WTC11 (cell line): ENCODE results near the gene INSL3. TPM values are rescaled to one million over a fixed set of nuclear protein-coding genes. Genes with fewer than 3 reads are reported as not detected.

Experiments
- ATAC-seq: fragments of 200-7000 bp; cut with Tn5 transposase; 2 replicates; pipeline ENCODE4 v1.10.0; 2021; ENCODE audit warnings: mild to moderate bottlenecking, moderate library complexity
- CTCF ChIA-PET: fragments of 300-600 bp; sonication (Branson Sonifier 250); formaldehyde crosslinking; loops from one replicate; lab custom pipeline; 2021; ENCODE audit warnings: antibody characterized with exemption; lab: Charles Lee
- POLR2A ChIA-PET: fragments of 350-600 bp; sonication (Branson Sonifier 250); formaldehyde crosslinking; loops from one replicate; lab custom pipeline; 2021; ENCODE audit warnings: antibody characterized with exemption; lab: Charles Lee
- DNase-seq: peaks from one replicate; pipeline ENCODE4 v3.0.0; 2021; ENCODE audit warnings: low spot score
- H3K27ac Mint-ChIP-seq: 2 replicates; pipeline ENCODE4 v1.8.0; 2021; ENCODE audit warnings: mixed read lengths
- H3K27me3 Mint-ChIP-seq: 2 replicates; pipeline ENCODE4 v1.8.0; 2021; ENCODE audit warnings: low read depth, mild to moderate bottlenecking, moderate library complexity, mixed read lengths
- H3K36me3 Mint-ChIP-seq: 2 replicates; pipeline ENCODE4 v1.8.0; 2021; ENCODE audit warnings: mixed read lengths
- H3K4me1 Mint-ChIP-seq: 2 replicates; pipeline ENCODE4 v1.8.0; 2022; ENCODE audit warnings: mixed read lengths
- H3K4me3 Mint-ChIP-seq: 2 replicates; pipeline ENCODE4 v1.8.0; 2021; ENCODE audit warnings: mild to moderate bottlenecking, moderate library complexity, mixed read lengths
- H3K9me3 Mint-ChIP-seq: 2 replicates; pipeline ENCODE4 v1.8.0; 2021; ENCODE audit warnings: mixed read lengths
- ARID4B ChIP-seq: sonication (generic); formaldehyde crosslinking; IDR thresholded peaks from 2 replicates; pipeline ENCODE4 v1.8.0; 2023; ENCODE audit warnings: missing genetic modification reagents, mild to moderate bottlenecking, borderline replicate concordance
- HMGXB4 ChIP-seq: sonication (generic); formaldehyde crosslinking; IDR thresholded peaks from 2 replicates; pipeline ENCODE4 v1.8.1; 2023; ENCODE audit warnings: mild to moderate bottlenecking, moderate library complexity, missing genetic modification reagents
- PRRX2 ChIP-seq: fragments of 250-450 bp; sonication (Bioruptor Pico); IDR thresholded peaks from 2 replicates; pipeline ENCODE4 v1.8.0; 2021; ENCODE audit warnings: mild to moderate bottlenecking
- SMAD3 ChIP-seq: sonication (generic); formaldehyde crosslinking; IDR thresholded peaks from 2 replicates; pipeline ENCODE4 v1.8.0; 2022; ENCODE audit warnings: missing genetic modification reagents, mild to moderate bottlenecking, borderline replicate concordance
- SMAD4 ChIP-seq: sonication (generic); formaldehyde crosslinking; IDR thresholded peaks from 2 replicates; pipeline ENCODE4 v1.8.0; 2022; ENCODE audit warnings: mild to moderate bottlenecking, missing genetic modification reagents
- ZNF416 ChIP-seq: fragments of 250-450 bp; sonication (Bioruptor Pico); IDR thresholded peaks from 2 replicates; pipeline ENCODE4 v1.9.0; 2021; ENCODE audit warnings: mild to moderate bottlenecking, inconsistent platforms
- total RNA-seq: library from RNA; stranded (reverse); gene quantifications from 3 replicates; pipeline ENCODE4 v1.2.3, GENCODE V29; 2021
- TF ChIP-seq, protein P1 (sequence below): fragments of 250-450 bp; sonication (Bioruptor Pico); IDR thresholded peaks from 2 replicates; pipeline ENCODE4 v1.8.0; 2021; ENCODE audit warnings: mild to moderate bottlenecking
- TF ChIP-seq, protein P2 (sequence below): sonication (generic); formaldehyde crosslinking; IDR thresholded peaks from 2 replicates; pipeline ENCODE4 v1.8.1; 2023; ENCODE audit warnings: mild to moderate bottlenecking, missing genetic modification reagents
- TF ChIP-seq, protein P3 (sequence below): sonication (generic); formaldehyde crosslinking; IDR thresholded peaks from 2 replicates; pipeline ENCODE4 v1.8.1; 2022; ENCODE audit warnings: mild to moderate bottlenecking, missing genetic modification reagents, moderate library complexity, borderline replicate concordance
- TF ChIP-seq, protein P4 (sequence below): sonication (generic); formaldehyde crosslinking; IDR thresholded peaks from 2 replicates; pipeline ENCODE4 v1.8.1; 2023; ENCODE audit warnings: mild to moderate bottlenecking, missing genetic modification reagents

Gene INSL3
- total RNA-seq, 1 experiment from 2014 or later = 0.79 TPM

GRCh38 chr19:17863520-17864182 lies 42.3 kb upstream of the INSL3 start:
- ATAC-seq (no peak), DNase-seq (no peak)
- ChIA-PET CTCF (interaction anchor here (0.6 to 4.5 kb wide), 2 partner anchors 19 to 69 kb away, joined by 4 to 37 read pairs; partner anchors contain the start of gene CCDC124), POLR2A (interaction anchor here (0.7 kb wide), 1 partner anchor 27 kb away, joined by 3 read pairs; no protein-coding TSS in a partner anchor)
- TF ChIP-seq SMAD3 (CRISPR knock-in tag) = no peak
- TF ChIP-seq, protein P1, sequence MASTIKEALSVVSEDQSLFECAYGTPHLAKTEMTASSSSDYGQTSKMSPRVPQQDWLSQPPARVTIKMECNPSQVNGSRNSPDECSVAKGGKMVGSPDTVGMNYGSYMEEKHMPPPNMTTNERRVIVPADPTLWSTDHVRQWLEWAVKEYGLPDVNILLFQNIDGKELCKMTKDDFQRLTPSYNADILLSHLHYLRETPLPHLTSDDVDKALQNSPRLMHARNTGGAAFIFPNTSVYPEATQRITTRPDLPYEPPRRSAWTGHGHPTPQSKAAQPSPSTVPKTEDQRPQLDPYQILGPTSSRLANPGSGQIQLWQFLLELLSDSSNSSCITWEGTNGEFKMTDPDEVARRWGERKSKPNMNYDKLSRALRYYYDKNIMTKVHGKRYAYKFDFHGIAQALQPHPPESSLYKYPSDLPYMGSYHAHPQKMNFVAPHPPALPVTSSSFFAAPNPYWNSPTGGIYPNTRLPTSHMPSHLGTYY (CRISPR knock-in tag) = 0 out of 2 replicates have a peak, but pooled peaks have one; percentile 40
- Mint-ChIP-seq H3K27me3 (no peaks in the 10 kb centered on the region; the same call in 1 of the 2 replicates), H3K9me3 (no peaks in the 10 kb centered on the region), H3K27ac (peak overlapping the region; percentile 86), H3K4me1 (peaks cover 33% of the 10 kb centered on the region), H3K4me3 (peak overlapping the region; percentile 24), H3K36me3 (peaks cover 48% of the 10 kb centered on the region)

DNA sequence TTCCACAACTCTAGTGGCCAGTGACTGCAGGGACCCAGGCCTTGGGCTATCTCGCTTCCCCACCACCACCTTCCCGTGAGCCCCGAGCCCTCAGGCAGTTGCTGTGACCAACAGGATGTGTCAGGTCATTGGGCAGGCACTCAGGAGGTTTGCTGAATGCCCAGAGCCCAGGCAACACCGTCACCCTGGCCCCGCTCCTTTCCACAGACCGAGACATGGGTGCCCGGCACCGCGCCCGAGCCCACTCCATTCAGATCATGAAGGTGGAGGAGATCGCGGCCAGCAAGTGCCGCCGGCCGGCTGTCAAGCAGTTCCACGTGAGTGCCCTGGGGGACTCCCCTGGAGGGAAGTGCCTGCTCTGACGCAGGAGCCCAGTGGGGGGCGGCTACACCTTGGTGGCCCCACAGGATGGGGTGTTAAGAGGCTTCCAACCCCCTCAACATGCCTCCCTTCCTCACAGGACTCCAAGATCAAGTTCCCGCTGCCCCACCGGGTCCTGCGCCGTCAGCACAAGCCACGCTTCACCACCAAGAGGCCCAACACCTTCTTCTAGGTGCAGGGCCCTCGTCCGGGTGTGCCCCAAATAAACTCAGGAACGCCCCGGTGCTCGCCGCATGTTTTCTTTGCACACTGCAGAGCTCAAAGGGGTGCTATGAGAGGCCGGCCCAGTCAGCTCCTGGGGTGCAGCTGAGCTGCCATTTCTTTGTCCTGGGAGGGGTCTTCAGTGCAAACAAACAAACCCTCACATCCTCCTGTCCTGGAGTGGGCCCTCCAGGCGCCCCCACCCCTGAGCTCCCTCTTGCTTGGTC lies 41.6 kb upstream of the INSL3 start:
- H3K4me3 Mint-ChIP-seq = peak overlapping the region; percentile 30
- DNase-seq (no peak), ATAC-seq (no peak)
- H3K27me3 Mint-ChIP-seq = no peaks in the 10 kb centered on the region; the same call in 1 of the 2 replicates
- no peaks in the 10 kb centered on the region for H3K9me3 Mint-ChIP-seq
- ChIA-PET CTCF (interaction anchor here (0.6 to 4.5 kb wide), 2 partner anchors 18 to 69 kb away, joined by 4 to 37 read pairs; partner anchors contain the start of gene CCDC124), POLR2A (interaction anchor here (0.7 kb wide), 1 partner anchor 28 kb away, joined by 3 read pairs; no protein-coding TSS in a partner anchor)
- H3K4me1 Mint-ChIP-seq = peaks cover 29% of the 10 kb centered on the region
- peaks cover 48% of the 10 kb centered on the region for H3K36me3 Mint-ChIP-seq
- H3K27ac Mint-ChIP-seq = peak overlapping the region; percentile 90
- TF ChIP-seq ZNF416 (CRISPR knock-in tag) = 0 out of 2 replicates have a peak, but pooled peaks have one; percentile 22
- TF ChIP-seq, protein P2, sequence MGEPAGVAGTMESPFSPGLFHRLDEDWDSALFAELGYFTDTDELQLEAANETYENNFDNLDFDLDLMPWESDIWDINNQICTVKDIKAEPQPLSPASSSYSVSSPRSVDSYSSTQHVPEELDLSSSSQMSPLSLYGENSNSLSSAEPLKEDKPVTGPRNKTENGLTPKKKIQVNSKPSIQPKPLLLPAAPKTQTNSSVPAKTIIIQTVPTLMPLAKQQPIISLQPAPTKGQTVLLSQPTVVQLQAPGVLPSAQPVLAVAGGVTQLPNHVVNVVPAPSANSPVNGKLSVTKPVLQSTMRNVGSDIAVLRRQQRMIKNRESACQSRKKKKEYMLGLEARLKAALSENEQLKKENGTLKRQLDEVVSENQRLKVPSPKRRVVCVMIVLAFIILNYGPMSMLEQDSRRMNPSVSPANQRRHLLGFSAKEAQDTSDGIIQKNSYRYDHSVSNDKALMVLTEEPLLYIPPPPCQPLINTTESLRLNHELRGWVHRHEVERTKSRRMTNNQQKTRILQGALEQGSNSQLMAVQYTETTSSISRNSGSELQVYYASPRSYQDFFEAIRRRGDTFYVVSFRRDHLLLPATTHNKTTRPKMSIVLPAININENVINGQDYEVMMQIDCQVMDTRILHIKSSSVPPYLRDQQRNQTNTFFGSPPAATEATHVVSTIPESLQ (CRISPR knock-in tag) = no peak

GRCh38 chr19:17861542-17862402 lies 40.5 kb upstream of the INSL3 start:
- Mint-ChIP-seq H3K36me3 (peaks cover 48% of the 10 kb centered on the region), H3K9me3 (no peaks in the 10 kb centered on the region), H3K4me3 (peak overlapping the region; percentile 99), H3K27me3 (no peaks in the 10 kb centered on the region; the same call in 1 of the 2 replicates), H3K27ac (peak overlapping the region; percentile 97), H3K4me1 (peaks cover 29% of the 10 kb centered on the region)
- DNase-seq (no peak), ATAC-seq (no peak)
- CTCF ChIA-PET = interaction anchor here (1.5 kb wide), 1 partner anchor 71 kb away, joined by 6 read pairs; the partner anchor contains the start of gene CCDC124
- POLR2A ChIA-PET = interaction anchor here (1.2 kb wide), 1 partner anchor 71 kb away, joined by 4 read pairs; the partner anchor contains the start of gene CCDC124
- TF ChIP-seq SMAD3 (CRISPR knock-in tag) (no peak), PRRX2 (CRISPR knock-in tag) (0 out of 2 replicates have a peak, but pooled peaks have one; percentile 20), HMGXB4 (CRISPR knock-in tag) (no peak), SMAD4 (CRISPR knock-in tag) (no peak), ZNF416 (CRISPR knock-in tag) (0 out of 2 replicates have a peak, but pooled peaks have one; percentile 8), ARID4B (CRISPR knock-in tag) (no peak)
- TF ChIP-seq, protein P3, sequence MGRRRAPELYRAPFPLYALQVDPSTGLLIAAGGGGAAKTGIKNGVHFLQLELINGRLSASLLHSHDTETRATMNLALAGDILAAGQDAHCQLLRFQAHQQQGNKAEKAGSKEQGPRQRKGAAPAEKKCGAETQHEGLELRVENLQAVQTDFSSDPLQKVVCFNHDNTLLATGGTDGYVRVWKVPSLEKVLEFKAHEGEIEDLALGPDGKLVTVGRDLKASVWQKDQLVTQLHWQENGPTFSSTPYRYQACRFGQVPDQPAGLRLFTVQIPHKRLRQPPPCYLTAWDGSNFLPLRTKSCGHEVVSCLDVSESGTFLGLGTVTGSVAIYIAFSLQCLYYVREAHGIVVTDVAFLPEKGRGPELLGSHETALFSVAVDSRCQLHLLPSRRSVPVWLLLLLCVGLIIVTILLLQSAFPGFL (CRISPR knock-in tag) = no peak
- TF ChIP-seq, protein P4, sequence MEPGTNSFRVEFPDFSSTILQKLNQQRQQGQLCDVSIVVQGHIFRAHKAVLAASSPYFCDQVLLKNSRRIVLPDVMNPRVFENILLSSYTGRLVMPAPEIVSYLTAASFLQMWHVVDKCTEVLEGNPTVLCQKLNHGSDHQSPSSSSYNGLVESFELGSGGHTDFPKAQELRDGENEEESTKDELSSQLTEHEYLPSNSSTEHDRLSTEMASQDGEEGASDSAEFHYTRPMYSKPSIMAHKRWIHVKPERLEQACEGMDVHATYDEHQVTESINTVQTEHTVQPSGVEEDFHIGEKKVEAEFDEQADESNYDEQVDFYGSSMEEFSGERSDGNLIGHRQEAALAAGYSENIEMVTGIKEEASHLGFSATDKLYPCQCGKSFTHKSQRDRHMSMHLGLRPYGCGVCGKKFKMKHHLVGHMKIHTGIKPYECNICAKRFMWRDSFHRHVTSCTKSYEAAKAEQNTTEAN = no peak
